ENCODE results near the gene PDE4D.

Gene PDE4D

GRCh38 chr5:59238126-59238902, 655.2 kb downstream of the PDE4D start:
- no peak for DNase-seq

GRCh38 chr5:59236986-59237385, 656.5 kb downstream of the PDE4D start:
- no peak for DNase-seq

GRCh38 chr5:59236448-59236847, 657.1 kb downstream of the PDE4D start:
- no peak for DNase-seq

- no peak for DNase-seq
Measured at GRCh38 chr5:59234236-59234635, 659.3 kb downstream of the PDE4D start.

GRCh38 chr5:59231221-59231931, 662.1 kb downstream of the PDE4D start:
- no peak for DNase-seq

- DNase-seq = no peak
Measured at GRCh38 chr5:59222687-59223511, 670.6 kb downstream of the PDE4D start.

GRCh38 chr5:59221769-59222168, 671.8 kb downstream of the PDE4D start:
- DNase-seq = no peak

- DNase-seq = no peak
Measured at GRCh38 chr5:59218424-59219045, 675.0 kb downstream of the PDE4D start.

- no peak for DNase-seq
Measured at GRCh38 chr5:59216841-59217240, 676.7 kb downstream of the PDE4D start.

GRCh38 chr5:59212596-59212995, 680.9 kb downstream of the PDE4D start:
- no peak for DNase-seq

- no peak for DNase-seq
Measured at GRCh38 chr5:59209758-59210359, 683.7 kb downstream of the PDE4D start.

- no peak for DNase-seq
Measured at GRCh38 chr5:59208474-59208873, 685.1 kb downstream of the PDE4D start.

GRCh38 chr5:59207401-59207800, 686.1 kb downstream of the PDE4D start:
- DNase-seq = no peak

- no peak for DNase-seq
Measured at GRCh38 chr5:59206132-59206581, 687.4 kb downstream of the PDE4D start.

- DNase-seq = no peak
Measured at GRCh38 chr5:59204114-59204897, 689.2 kb downstream of the PDE4D start.

GRCh38 chr5:59199868-59200267, 693.7 kb downstream of the PDE4D start:
- no peak for DNase-seq

- no peak for DNase-seq
Measured at GRCh38 chr5:59198832-59199231, 694.7 kb downstream of the PDE4D start.

- DNase-seq = no peak
Measured at GRCh38 chr5:59198365-59198764, 695.2 kb downstream of the PDE4D start.

- DNase-seq = no peak
Measured at GRCh38 chr5:59197911-59198310, 695.6 kb downstream of the PDE4D start.

- DNase-seq = no peak
Measured at GRCh38 chr5:59193616-59194319, 699.8 kb downstream of the PDE4D start.

- no peak for DNase-seq
Measured at GRCh38 chr5:59190746-59191145, 702.8 kb downstream of the PDE4D start.

Data from retina (tissue), 1 donor.